ENCODE data around the gene HPGDS.
A peak's percentile ranks its signal among the peaks of the same experiment; 100 is the strongest.

The HPGDS gene

GRCh38 chr4:94256828-94257227, 85.8 kb downstream of the HPGDS start:
- peak; percentile 61 for TF ChIP-seq CTCF (IDR thresholded peaks at IDR 0.05)

GRCh38 chr4:94256144-94256783, 86.4 kb downstream of the HPGDS start:
- TF ChIP-seq CTCF (IDR thresholded peaks at IDR 0.05), result no peak

GRCh38 chr4:94253036-94253435, 89.6 kb downstream of the HPGDS start:
- no peak for TF ChIP-seq CTCF (IDR thresholded peaks at IDR 0.05)

- no peak for TF ChIP-seq CTCF (IDR thresholded peaks at IDR 0.05)
These were observed 91.5 kb downstream of the HPGDS start for GRCh38 chr4:94251094-94251493.

All from LNCAP (cell line).